ENCODE measurements around the gene UBA6.
A peak's percentile ranks its signal among the peaks of the same experiment; 100 is the strongest.
"Not testable (repeated sequence)": the region's sequence is repeated elsewhere in the genome, so short reads cannot be mapped to it uniquely, and the experiment has no call there.

UBA6 gene

GRCh38 chr4:67700738-67701516 lies at the start of gene UBA6:
UBA6 (minus strand) TSS chr4:67701155; CDS start chr4:67701119, 36 bp downstream.
- peak within 1 kb of the TSS; percentile 78 to 84 for H3K4me3 ChIP-seq (ENCODE audit: low read length in 2 of 2)
- H3K4me1 ChIP-seq (ENCODE audit: control insufficient read depth, insufficient read depth, low read length), result no peaks in the 10 kb centered on the region
- H3K27me3 ChIP-seq (ENCODE audit: control insufficient read depth in 1 of 2, insufficient read depth in 2 of 2, low read length in 2 of 2), result no peaks in the 10 kb centered on the region
- H3K9me3 ChIP-seq (ENCODE audit: control insufficient read depth in 2 of 2, low read length in 2 of 2), result no peaks in the 10 kb centered on the region
- H3K27ac ChIP-seq (ENCODE audit: low read length), result peak within 1 kb of the TSS; percentile 65
- H3K9ac ChIP-seq (ENCODE audit: low read length in 2 of 2), result peak within 1 kb of the TSS; percentile 85
- no peaks in the 10 kb centered on the region for H3K36me3 ChIP-seq (ENCODE audit: control insufficient read depth in 2 of 2, insufficient read depth in 2 of 2, low read length in 2 of 2)

DNA sequence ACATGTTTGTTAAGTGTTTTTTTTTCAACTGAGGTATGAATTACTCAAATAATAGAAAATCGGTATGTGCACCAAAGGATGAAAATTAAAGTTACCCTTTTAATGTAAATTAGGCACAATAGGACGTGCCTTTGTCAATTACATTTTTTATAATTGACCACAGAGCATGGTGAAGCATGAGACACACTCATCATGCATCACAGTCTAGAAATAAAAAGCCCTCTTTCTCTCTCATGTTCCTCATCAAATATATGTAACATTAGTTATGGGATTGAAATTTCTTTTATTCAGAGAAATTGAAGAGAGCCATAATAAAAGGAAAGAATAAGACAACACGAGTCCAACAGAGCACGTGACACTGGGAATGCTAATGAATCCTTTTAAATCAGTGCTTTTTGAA lies 49.7 kb upstream of the UBA6 start:
- Histone ChIP-seq H3K27me3 (ENCODE audit: control insufficient read depth in 1 of 2, insufficient read depth in 2 of 2, low read length in 2 of 2) (no peaks in the 10 kb centered on the region), H3K4me1 (ENCODE audit: control insufficient read depth, insufficient read depth, low read length) (no peaks in the 10 kb centered on the region), H3K9ac (ENCODE audit: low read length in 2 of 2) (no peak overlapping the region), H3K9me3 (ENCODE audit: control insufficient read depth in 2 of 2, low read length in 2 of 2) (no peaks in the 10 kb centered on the region), H3K27ac (ENCODE audit: low read length) (no peak overlapping the region), H3K36me3 (ENCODE audit: control insufficient read depth in 2 of 2, insufficient read depth in 2 of 2, low read length in 2 of 2) (no peaks in the 10 kb centered on the region), H3K4me3 (ENCODE audit: low read length in 2 of 2) (no peak overlapping the region)

DNA sequence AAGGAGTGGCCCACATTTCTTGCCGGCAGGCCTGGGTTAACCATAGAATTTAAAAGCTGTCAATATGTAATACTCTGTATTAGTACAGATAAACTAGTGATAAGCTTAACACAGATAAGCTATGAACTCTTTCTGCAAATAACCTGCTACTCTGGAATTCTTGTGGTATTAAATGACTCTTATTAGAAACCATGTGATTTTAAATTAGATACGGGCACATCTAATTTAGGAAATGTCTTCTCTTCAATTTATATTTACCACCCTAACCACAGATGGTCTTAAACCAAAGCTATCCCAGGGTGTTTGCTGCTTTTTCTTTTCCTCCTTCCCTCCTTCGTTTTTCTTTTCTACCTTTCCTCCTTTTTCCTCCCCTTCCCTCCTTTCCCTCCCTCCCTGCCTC lies 48.3 kb upstream of the UBA6 start:
- H3K36me3 ChIP-seq (ENCODE audit: control insufficient read depth in 2 of 2, insufficient read depth in 2 of 2, low read length in 2 of 2), result no peaks in the 10 kb centered on the region
- no peak overlapping the region for H3K9ac ChIP-seq (ENCODE audit: low read length in 2 of 2)
- no peaks in the 10 kb centered on the region for H3K27me3 ChIP-seq (ENCODE audit: control insufficient read depth in 1 of 2, insufficient read depth in 2 of 2, low read length in 2 of 2)
- H3K4me3 ChIP-seq (ENCODE audit: low read length in 2 of 2), result no peak overlapping the region
- no peak overlapping the region for H3K27ac ChIP-seq (ENCODE audit: low read length)
- H3K9me3 ChIP-seq (ENCODE audit: control insufficient read depth in 2 of 2, low read length in 2 of 2), result no peaks in the 10 kb centered on the region
- H3K4me1 ChIP-seq (ENCODE audit: control insufficient read depth, insufficient read depth, low read length), result no peaks in the 10 kb centered on the region

DNA sequence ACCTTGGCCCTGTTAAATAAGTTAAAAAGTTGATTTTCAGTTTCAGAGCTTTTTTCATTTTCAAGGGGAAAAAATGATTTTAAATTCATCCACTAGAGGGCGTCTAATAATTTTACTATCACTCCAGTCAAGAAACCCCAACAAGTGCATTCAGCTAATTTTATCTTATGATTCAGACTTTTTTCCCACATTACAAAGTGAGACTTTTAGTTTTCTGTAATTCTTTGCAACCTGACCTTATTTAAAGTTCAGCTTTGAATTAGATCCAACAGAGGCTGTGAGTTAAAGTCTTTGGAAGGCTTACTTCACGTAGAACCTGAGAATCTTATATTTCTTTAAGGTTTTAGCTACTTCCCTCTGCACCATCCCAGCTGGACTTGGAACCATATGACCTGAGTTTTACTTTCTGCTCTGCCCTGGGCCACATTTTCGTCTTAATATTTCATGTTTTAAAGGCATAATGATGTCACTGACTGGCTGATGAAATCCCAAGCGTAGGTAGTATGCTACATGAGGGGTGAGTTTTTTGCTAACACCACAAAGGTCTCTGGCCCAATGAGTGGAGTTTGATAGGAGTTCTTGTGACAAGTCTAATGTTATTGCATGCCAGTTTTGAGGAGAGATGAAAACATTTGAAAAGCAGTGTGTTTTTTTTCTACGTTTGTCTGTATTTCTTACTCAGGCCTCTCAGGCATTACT lies 46.0 kb upstream of the UBA6 start:
- Histone ChIP-seq H3K4me3 (ENCODE audit: low read length in 2 of 2) (no peak overlapping the region), H3K4me1 (ENCODE audit: control insufficient read depth, insufficient read depth, low read length) (no peaks in the 10 kb centered on the region), H3K9ac (ENCODE audit: low read length in 2 of 2) (no peak overlapping the region), H3K36me3 (ENCODE audit: control insufficient read depth in 2 of 2, insufficient read depth in 2 of 2, low read length in 2 of 2) (no peaks in the 10 kb centered on the region), H3K9me3 (ENCODE audit: control insufficient read depth in 2 of 2, low read length in 2 of 2) (no peaks in the 10 kb centered on the region), H3K27ac (ENCODE audit: low read length) (no peak overlapping the region), H3K27me3 (ENCODE audit: control insufficient read depth in 1 of 2, insufficient read depth in 2 of 2, low read length in 2 of 2) (no peaks in the 10 kb centered on the region)

DNA sequence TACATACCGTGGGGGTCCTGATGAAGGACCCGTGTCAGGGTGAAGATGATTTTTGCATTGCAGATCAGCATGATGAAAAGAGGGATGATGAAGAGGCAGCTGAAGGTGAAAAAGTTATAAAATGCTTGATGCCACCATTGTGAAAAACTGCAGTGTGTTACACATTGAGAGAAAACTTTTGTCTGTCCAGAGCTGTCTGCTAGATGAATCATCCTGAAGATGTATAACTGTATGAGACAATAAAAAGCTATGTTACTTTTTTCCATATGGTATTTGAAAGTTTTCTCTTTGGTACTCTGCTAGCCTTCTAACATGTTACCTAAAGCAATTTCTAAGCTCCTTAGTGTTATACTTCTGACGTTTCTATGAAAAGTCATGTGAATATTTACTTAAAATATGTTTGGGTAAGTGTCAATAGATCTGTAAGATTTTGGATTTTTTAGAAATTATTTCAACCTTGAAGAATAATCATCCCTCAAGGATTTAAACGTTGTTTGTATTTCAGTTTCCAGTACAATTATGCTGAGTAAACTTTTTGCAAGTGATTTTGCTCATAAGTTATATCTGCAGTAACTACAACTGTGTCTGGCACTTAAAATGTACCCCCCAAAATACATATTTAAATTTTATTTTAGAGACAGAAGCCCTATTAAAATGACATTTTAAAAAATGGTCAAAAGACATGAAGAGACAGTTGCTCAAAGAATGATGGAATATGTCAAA lies 43.8 kb upstream of the UBA6 start:
- Histone ChIP-seq H3K4me1 (ENCODE audit: control insufficient read depth, insufficient read depth, low read length) (no peaks in the 10 kb centered on the region), H3K27ac (ENCODE audit: low read length) (no peak overlapping the region), H3K9ac (ENCODE audit: low read length in 2 of 2) (no peak overlapping the region), H3K4me3 (ENCODE audit: low read length in 2 of 2) (no peak overlapping the region), H3K36me3 (ENCODE audit: control insufficient read depth in 2 of 2, insufficient read depth in 2 of 2, low read length in 2 of 2) (no peaks in the 10 kb centered on the region), H3K27me3 (ENCODE audit: control insufficient read depth in 1 of 2, insufficient read depth in 2 of 2, low read length in 2 of 2) (no peaks in the 10 kb centered on the region), H3K9me3 (ENCODE audit: control insufficient read depth in 2 of 2, low read length in 2 of 2) (no peaks in the 10 kb centered on the region)

DNA sequence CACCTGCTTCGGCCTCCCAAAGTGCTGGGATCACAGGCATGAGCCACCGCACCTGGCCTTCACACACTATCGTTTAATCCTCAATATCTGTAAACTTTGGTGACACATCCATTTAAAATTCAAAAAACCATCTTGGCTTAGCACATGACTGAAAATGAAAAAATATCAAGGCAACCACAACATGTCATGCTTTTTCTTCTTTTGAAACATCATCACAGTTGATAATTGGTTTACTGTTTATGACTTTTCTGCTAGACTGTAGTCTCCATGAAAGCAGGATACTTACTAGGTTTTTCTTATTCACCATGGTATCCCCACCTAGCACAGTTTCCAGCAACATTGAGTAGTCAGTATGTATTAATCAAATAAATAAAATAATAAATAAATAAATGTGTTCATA lies 42.2 kb upstream of the UBA6 start:
- H3K27ac ChIP-seq (ENCODE audit: low read length), result no peak overlapping the region
- no peaks in the 10 kb centered on the region for H3K9me3 ChIP-seq (ENCODE audit: control insufficient read depth in 2 of 2, low read length in 2 of 2)
- H3K4me1 ChIP-seq (ENCODE audit: control insufficient read depth, insufficient read depth, low read length), result no peaks in the 10 kb centered on the region
- no peaks in the 10 kb centered on the region for H3K27me3 ChIP-seq (ENCODE audit: control insufficient read depth in 1 of 2, insufficient read depth in 2 of 2, low read length in 2 of 2)
- no peak overlapping the region for H3K4me3 ChIP-seq (ENCODE audit: low read length in 2 of 2)
- H3K36me3 ChIP-seq (ENCODE audit: control insufficient read depth in 2 of 2, insufficient read depth in 2 of 2, low read length in 2 of 2), result no peaks in the 10 kb centered on the region
- no peak overlapping the region for H3K9ac ChIP-seq (ENCODE audit: low read length in 2 of 2)

DNA sequence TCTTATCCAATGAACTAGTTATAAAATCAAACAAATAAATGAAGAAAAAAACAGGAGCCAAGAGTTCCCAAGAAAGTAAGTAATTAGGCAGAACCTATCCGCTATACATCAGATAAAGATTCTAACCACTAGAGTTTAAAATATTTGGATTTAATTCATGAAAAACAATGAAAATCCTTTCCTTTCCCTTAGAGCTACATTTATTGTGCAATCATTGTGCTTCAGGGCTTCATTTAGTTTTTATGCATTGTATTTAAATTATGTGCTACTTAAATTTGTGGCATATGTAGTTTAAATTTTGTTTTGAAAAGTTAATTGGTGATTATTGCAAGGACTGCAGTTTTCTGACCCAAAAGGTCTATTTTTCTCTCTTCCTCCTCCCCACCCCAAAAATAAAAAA lies 35.3 kb upstream of the UBA6 start:
- Histone ChIP-seq H3K9me3 (ENCODE audit: control insufficient read depth in 2 of 2, low read length in 2 of 2) (no peaks in the 10 kb centered on the region), H3K36me3 (ENCODE audit: control insufficient read depth in 2 of 2, insufficient read depth in 2 of 2, low read length in 2 of 2) (no peaks in the 10 kb centered on the region)

GRCh38 chr4:67735325-67735724 lies 34.4 kb upstream of the UBA6 start:
- Histone ChIP-seq H3K4me1 (ENCODE audit: control insufficient read depth, insufficient read depth, low read length) (no peaks in the 10 kb centered on the region), H3K27me3 (ENCODE audit: control insufficient read depth in 1 of 2, insufficient read depth in 2 of 2, low read length in 2 of 2) (no peaks in the 10 kb centered on the region), H3K36me3 (ENCODE audit: control insufficient read depth in 2 of 2, insufficient read depth in 2 of 2, low read length in 2 of 2) (no peaks in the 10 kb centered on the region), H3K4me3 (ENCODE audit: low read length in 2 of 2) (no peak overlapping the region), H3K9ac (ENCODE audit: low read length in 2 of 2) (no peak overlapping the region), H3K27ac (ENCODE audit: low read length) (no peak overlapping the region), H3K9me3 (ENCODE audit: control insufficient read depth in 2 of 2, low read length in 2 of 2) (no peaks in the 10 kb centered on the region)

More for the DNA sequence above, 35.3 kb upstream of the UBA6 start:
- Histone ChIP-seq H3K9ac (ENCODE audit: low read length in 2 of 2) (no peak overlapping the region), H3K27ac (ENCODE audit: low read length) (no peak overlapping the region), H3K27me3 (ENCODE audit: control insufficient read depth in 1 of 2, insufficient read depth in 2 of 2, low read length in 2 of 2) (no peaks in the 10 kb centered on the region), H3K4me1 (ENCODE audit: control insufficient read depth, insufficient read depth, low read length) (no peaks in the 10 kb centered on the region), H3K4me3 (ENCODE audit: low read length in 2 of 2) (no peak overlapping the region)

DNA sequence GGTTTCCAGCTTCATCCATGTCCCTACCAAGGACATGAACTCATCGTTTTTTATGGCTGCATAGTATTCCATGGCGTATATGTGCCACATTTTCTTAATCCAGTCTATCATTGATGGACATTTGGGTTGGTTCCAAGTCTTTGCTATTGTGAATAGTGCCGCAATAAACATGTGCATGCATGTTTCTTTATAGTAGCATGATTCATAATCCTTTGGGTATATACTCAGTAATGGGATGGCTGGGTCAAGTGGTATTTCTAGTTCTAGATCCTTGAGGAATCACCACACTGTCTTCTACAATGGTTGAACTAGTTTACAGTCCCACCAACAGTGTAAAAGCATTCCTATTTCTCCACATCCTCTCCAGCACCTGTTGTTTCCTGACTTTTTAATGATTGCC lies 29.6 kb upstream of the UBA6 start:
- not testable (repeated sequence) for H3K9me3 ChIP-seq (ENCODE audit: control insufficient read depth in 2 of 2, low read length in 2 of 2); H3K27me3 ChIP-seq (ENCODE audit: control insufficient read depth in 1 of 2, insufficient read depth in 2 of 2, low read length in 2 of 2); H3K27ac ChIP-seq (ENCODE audit: low read length)

DNA sequence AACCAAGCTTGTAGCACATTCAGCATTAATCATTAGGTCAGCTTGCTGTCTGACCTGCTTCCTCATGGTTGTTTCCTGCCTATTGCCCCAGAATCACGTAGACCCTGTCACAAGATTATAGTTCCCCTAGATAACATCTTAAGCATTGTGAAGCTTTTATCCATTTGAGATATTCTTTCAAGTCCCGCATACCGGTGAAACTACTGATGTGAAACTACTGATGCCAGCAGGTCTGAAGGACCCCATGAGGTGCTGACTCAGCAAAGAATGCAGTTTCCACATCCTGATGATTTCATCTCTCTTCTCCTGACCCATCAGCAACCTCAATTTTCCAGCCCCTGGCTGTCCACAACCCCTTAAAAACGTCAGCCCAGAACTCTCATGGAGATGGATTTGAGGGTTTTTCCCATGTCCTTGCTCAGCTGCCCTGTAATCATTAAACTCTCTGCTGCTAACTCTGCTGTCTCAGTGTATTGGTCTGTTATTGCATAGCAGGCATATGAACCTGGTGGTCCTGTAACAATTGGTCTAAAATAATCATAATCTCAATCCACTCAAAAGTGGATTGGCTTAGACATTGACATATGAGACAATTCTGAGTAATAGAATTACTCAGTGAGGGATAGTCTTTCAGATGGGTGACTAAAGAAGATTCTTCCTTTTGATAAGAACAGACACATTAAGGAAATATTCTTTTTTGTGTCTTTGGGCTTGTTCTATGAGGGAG lies 26.3 kb upstream of the UBA6 start:
- peaks cover 0 to 3% of the 10 kb centered on the region in 2 donors for H3K9me3 ChIP-seq (ENCODE audit: control insufficient read depth in 2 of 2, low read length in 2 of 2)
- H3K27me3 ChIP-seq (ENCODE audit: control insufficient read depth in 1 of 2, insufficient read depth in 2 of 2, low read length in 2 of 2), result no peaks in the 10 kb centered on the region
- H3K36me3 ChIP-seq (ENCODE audit: control insufficient read depth in 2 of 2, insufficient read depth in 2 of 2, low read length in 2 of 2), result peaks cover 0 to 5% of the 10 kb centered on the region in 2 donors
- H3K4me3 ChIP-seq (ENCODE audit: low read length in 2 of 2), result no peak overlapping the region
- no peak overlapping the region for H3K9ac ChIP-seq (ENCODE audit: low read length in 2 of 2)
- H3K4me1 ChIP-seq (ENCODE audit: control insufficient read depth, insufficient read depth, low read length), result no peaks in the 10 kb centered on the region
- H3K27ac ChIP-seq (ENCODE audit: low read length), result no peak overlapping the region

More for the DNA sequence above, 29.6 kb upstream of the UBA6 start:
- H3K9ac ChIP-seq (ENCODE audit: low read length in 2 of 2); H3K36me3 ChIP-seq (ENCODE audit: control insufficient read depth in 2 of 2, insufficient read depth in 2 of 2, low read length in 2 of 2); H3K4me1 ChIP-seq (ENCODE audit: control insufficient read depth, insufficient read depth, low read length); H3K4me3 ChIP-seq (ENCODE audit: low read length in 2 of 2): not testable (repeated sequence)

All from stomach smooth muscle (tissue), 2 donors.